SK-N-SH (cell line): Measurements from ENCODE around the gene DDX31. TPM values are rescaled to one million over a fixed set of nuclear protein-coding genes. Genes with fewer than 3 reads are reported as not detected.

Experiments
- CTCF ChIA-PET: fragments of 300-600, 350-600 bp; formaldehyde crosslinking; extraction: SDS; loops from one replicate; lab custom pipeline; 2021; lab: Yijun Ruan, JAX
- POLR2A ChIA-PET: fragments of 350-600 bp; sonication (Branson Sonifier 250); formaldehyde crosslinking; extraction: SDS; loops from one replicate; lab custom pipeline; 2020; ENCODE audit warnings: antibody characterized with exemption, inconsistent platforms; lab: Yijun Ruan, JAX
- DNase-seq: peaks from one replicate; pipeline ENCODE4 v3.0.0; 2012
- H2AFZ ChIP-seq: fragments of 200-600 bp; sonication (generic); 2 replicates; pipeline ENCODE4 v1.8.1; 2016; ENCODE audit warnings: antibody characterized with exemption, mild to moderate bottlenecking, low read depth
- H3F3A ChIP-seq: fragments of 200-600 bp; sonication (generic); replicated peaks from 2 replicates; pipeline ENCODE3; 2016; ENCODE audit warnings: antibody characterized with exemption, mild to moderate bottlenecking; ENCODE audit not compliant: insufficient read depth
- H3K27ac ChIP-seq, 2 experiments: fragments of 200-500 bp in 1 of 2; fragments of 200-600 bp in 1 of 2; sonication (Bioruptor generic) in 1 of 2; sonication (generic), shearing (Covaris generic) in 1 of 2; 2 replicates each; pipeline versions ENCODE4 v1.5.1 to v1.6.1; 2014 to 2016; ENCODE audit warnings: low read depth in 2 of 2, inconsistent platforms in 1 of 2, low read length in 1 of 2, mild to moderate bottlenecking in 1 of 2, mixed read lengths in 1 of 2
- H3K27me3 ChIP-seq: fragments of 200-600 bp; sonication (generic), shearing (Covaris generic); 2 replicates; pipeline ENCODE4 v1.6.1; 2016; ENCODE audit warnings: mixed run types; ENCODE audit not compliant: insufficient read depth
- H3K36me3 ChIP-seq, 2 experiments: fragments of 200-500 bp in 1 of 2; fragments of 200-600 bp in 1 of 2; sonication (Bioruptor generic) in 1 of 2; sonication (generic) in 1 of 2; replicated peaks in 1 of 2; 2 replicates each; pipeline versions ENCODE3 to v1.5.1; 2014 to 2016; ENCODE audit warnings: low read length in 1 of 2, mild to moderate bottlenecking in 1 of 2; ENCODE audit not compliant: insufficient read depth in 2 of 2, control insufficient read depth in 1 of 2
- H3K4me1 ChIP-seq, 2 experiments: fragments of 200-500 bp in 1 of 2; fragments of 200-600 bp in 1 of 2; sonication (Bioruptor generic) in 1 of 2; sonication (generic), shearing (Covaris generic) in 1 of 2; 2 replicates each; pipeline versions ENCODE4 v1.5.1 to v1.6.1; 2014 to 2016; ENCODE audit warnings: low read depth in 1 of 2, low read length in 1 of 2, mixed run types in 1 of 2; ENCODE audit not compliant: insufficient read depth in 2 of 2, control insufficient read depth in 1 of 2
- H3K4me2 ChIP-seq: fragments of 200-600 bp; sonication (generic), shearing (Covaris generic); 2 replicates; pipeline ENCODE4 v1.6.1; 2017; ENCODE audit warnings: mixed run types
- H3K4me3 ChIP-seq, 2 experiments: fragments of 200-500 bp in 1 of 2; fragments of 200-600 bp in 1 of 2; sonication (Bioruptor generic) in 1 of 2; sonication (generic), shearing (Covaris generic) in 1 of 2; 2 replicates each; pipeline versions ENCODE4 v1.5.1 to v1.8.1; 2014 to 2016; ENCODE audit warnings: low read depth in 2 of 2, inconsistent platforms in 1 of 2, low read length in 1 of 2, mild to moderate bottlenecking in 1 of 2, mixed read lengths in 1 of 2, moderate library complexity in 1 of 2
- H3K79me2 ChIP-seq: fragments of 200-600 bp; sonication (generic); 2 replicates; pipeline ENCODE4 v1.8.1; 2017; ENCODE audit warnings: mild to moderate bottlenecking; ENCODE audit not compliant: insufficient read depth
- H3K9ac ChIP-seq: fragments of 200-600 bp; sonication (generic); 2 replicates; pipeline ENCODE4 v1.6.1; 2017; ENCODE audit warnings: mixed run types
- H3K9me2 ChIP-seq: fragments of 200-600 bp; sonication (generic); 2 replicates; pipeline ENCODE4 v1.6.1; 2017; ENCODE audit warnings: mixed run types
- H3K9me3 ChIP-seq: fragments of 200-600 bp; sonication (generic); 2 replicates; pipeline ENCODE4 v1.6.1; 2017; ENCODE audit warnings: mixed run types, mild to moderate bottlenecking, moderate library complexity
- H4K20me1 ChIP-seq: fragments of 200-600 bp; sonication (generic); 2 replicates; pipeline ENCODE4 v1.6.1; 2017; ENCODE audit warnings: mild to moderate bottlenecking, mixed run types; ENCODE audit not compliant: insufficient read depth
- CHD2 ChIP-seq: fragments of 150-350 bp; IDR thresholded peaks from 2 replicates; pipeline ENCODE4 v1.6.1; 2018; ENCODE audit warnings: low read length; ENCODE audit not compliant: partially characterized antibody
- FOSL2 ChIP-seq: IDR thresholded peaks from 2 replicates; pipeline ENCODE4 v1.4.0; 2012; ENCODE audit warnings: low read depth, mild to moderate bottlenecking, moderate library complexity, borderline replicate concordance
- MEF2A ChIP-seq: IDR thresholded peaks from 2 replicates; pipeline ENCODE4 v1.4.0; 2012; ENCODE audit warnings: low read depth, borderline replicate concordance
- RAD21 ChIP-seq: IDR thresholded peaks from 2 replicates; pipeline ENCODE4 v1.6.1; 2012; ENCODE audit warnings: mild to moderate bottlenecking, low read length
- SMC3 ChIP-seq: IDR thresholded peaks from 2 replicates; pipeline ENCODE4 v1.6.1; 2012; ENCODE audit warnings: low read depth, low read length, improper control_type of control experiment
- WGBS: methylation state at CpG from one replicate; pipeline ENCODE4 v1.1.6; 2017; ENCODE audit warnings: low lambda C conversion rate; 5-methylcytosine and 5-hydroxymethylcytosine counted together
- polyA plus RNA-seq, 3 experiments: library from polyadenylated mRNA; depleted of rRNA; stranded (reverse); fragments of >200 nt; gene quantifications; 2 replicates each; pipeline ENCODE4 v1.2.3, GENCODE V29; 2012
- TF ChIP-seq, protein P1 (sequence below): IDR thresholded peaks from 2 replicates; pipeline ENCODE4 v1.6.1; 2012; ENCODE audit warnings: mild to moderate bottlenecking, low read depth, low read length, moderate library complexity
- TF ChIP-seq, protein P2 (sequence below): fragments of 150-350 bp; IDR thresholded peaks from 2 replicates; pipeline ENCODE4 v1.6.1; 2016; ENCODE audit warnings: mild to moderate bottlenecking, low read depth, low read length
- TF ChIP-seq, protein P3 (sequence below): IDR thresholded peaks from 2 replicates; pipeline ENCODE4; 2012
- TF ChIP-seq, protein P4 (sequence below): fragments of 200-600 bp; sonication (generic); IDR thresholded peaks from 2 replicates; pipeline ENCODE4 v1.6.1; 2017; ENCODE audit warnings: antibody characterized with exemption, mild to moderate bottlenecking, moderate library complexity

Gene DDX31
- polyA plus RNA-seq, 1 of the 3 experiments (the other 2 are of a cell fraction) = 13.9 TPM

DNA sequence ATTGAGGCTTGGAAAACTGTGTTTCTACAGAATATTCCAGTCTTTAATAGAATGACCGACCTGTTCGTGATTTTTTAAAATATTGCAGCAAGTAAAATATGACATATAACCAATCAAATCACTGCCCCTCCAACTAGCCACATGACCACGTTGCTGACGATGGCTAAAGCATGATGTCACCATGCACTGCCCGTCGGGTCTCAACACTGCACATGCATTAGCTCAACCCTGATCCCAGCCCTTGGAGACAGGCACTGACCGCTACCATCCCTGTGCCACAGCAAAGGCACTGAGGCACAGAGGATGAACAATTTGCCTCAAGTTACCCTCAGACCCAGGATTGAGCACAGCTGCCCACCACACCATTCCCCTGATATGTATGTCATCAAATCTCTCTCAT lies 13.5 kb downstream of the DDX31 start (continued):
- TF ChIP-seq, protein P1, sequence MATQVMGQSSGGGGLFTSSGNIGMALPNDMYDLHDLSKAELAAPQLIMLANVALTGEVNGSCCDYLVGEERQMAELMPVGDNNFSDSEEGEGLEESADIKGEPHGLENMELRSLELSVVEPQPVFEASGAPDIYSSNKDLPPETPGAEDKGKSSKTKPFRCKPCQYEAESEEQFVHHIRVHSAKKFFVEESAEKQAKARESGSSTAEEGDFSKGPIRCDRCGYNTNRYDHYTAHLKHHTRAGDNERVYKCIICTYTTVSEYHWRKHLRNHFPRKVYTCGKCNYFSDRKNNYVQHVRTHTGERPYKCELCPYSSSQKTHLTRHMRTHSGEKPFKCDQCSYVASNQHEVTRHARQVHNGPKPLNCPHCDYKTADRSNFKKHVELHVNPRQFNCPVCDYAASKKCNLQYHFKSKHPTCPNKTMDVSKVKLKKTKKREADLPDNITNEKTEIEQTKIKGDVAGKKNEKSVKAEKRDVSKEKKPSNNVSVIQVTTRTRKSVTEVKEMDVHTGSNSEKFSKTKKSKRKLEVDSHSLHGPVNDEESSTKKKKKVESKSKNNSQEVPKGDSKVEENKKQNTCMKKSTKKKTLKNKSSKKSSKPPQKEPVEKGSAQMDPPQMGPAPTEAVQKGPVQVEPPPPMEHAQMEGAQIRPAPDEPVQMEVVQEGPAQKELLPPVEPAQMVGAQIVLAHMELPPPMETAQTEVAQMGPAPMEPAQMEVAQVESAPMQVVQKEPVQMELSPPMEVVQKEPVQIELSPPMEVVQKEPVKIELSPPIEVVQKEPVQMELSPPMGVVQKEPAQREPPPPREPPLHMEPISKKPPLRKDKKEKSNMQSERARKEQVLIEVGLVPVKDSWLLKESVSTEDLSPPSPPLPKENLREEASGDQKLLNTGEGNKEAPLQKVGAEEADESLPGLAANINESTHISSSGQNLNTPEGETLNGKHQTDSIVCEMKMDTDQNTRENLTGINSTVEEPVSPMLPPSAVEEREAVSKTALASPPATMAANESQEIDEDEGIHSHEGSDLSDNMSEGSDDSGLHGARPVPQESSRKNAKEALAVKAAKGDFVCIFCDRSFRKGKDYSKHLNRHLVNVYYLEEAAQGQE = no peak
- TF ChIP-seq MEF2A (no peak), FOSL2 (no peak)
- TF ChIP-seq, protein P2, sequence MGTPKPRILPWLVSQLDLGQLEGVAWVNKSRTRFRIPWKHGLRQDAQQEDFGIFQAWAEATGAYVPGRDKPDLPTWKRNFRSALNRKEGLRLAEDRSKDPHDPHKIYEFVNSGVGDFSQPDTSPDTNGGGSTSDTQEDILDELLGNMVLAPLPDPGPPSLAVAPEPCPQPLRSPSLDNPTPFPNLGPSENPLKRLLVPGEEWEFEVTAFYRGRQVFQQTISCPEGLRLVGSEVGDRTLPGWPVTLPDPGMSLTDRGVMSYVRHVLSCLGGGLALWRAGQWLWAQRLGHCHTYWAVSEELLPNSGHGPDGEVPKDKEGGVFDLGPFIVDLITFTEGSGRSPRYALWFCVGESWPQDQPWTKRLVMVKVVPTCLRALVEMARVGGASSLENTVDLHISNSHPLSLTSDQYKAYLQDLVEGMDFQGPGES = no peak
- TF ChIP-seq, all 33 proteins: peak for 0

DNA sequence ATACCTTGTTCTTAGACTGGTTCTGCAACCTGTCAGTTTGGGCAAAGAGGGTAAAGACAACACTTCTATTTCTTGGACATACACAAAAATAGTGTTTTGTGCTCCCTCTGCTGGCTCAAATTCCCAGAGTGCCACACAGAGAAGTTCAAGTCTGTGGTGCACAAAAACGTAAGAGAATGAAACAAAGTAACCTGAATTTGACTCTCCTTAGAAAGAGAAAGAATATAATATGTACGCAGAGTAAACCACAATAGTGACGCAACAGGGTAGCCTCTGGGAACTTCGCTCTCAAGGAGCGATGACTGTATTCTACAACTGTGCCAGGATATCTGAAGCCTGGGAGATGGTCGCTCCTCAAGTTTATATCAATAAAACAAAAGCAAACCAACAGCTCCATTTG lies 18.5 kb downstream of the DDX31 start:
- peak overlapping the region in 1 of 2 experiments; percentile 16; a peak in 1 of 4 replicates for H3K27ac ChIP-seq
- H3K4me2 ChIP-seq = no peak overlapping the region
- DNase-seq = peak; percentile 19

More for the DNA sequence above, 18.5 kb downstream of the DDX31 start:
- Histone ChIP-seq H3K79me2 (0 out of 2 replicates have a peak, but pooled peaks cover 6% of the 10 kb centered on the region), H3K27me3 (no peaks in the 10 kb centered on the region), H2AFZ (no peak overlapping the region), H3K9ac (no peak overlapping the region), H3K9me3 (no peaks in the 10 kb centered on the region), H3F3A (peaks cover 10% of the 10 kb centered on the region), H3K36me3 (peaks cover 47 to 78% of the 10 kb centered on the region in 2 experiments), H4K20me1 (no peaks in the 10 kb centered on the region), H3K4me3 (no peak overlapping the region; a peak in 1 of 4 replicates), H3K4me1 (peaks cover 0 to 7% of the 10 kb centered on the region in 2 experiments; a peak in 3 of 4 replicates), H3K9me2 (no peaks in the 10 kb centered on the region)
- 61% methylated on average over 6 of the region's 6 CpGs for WGBS
- ChIA-PET POLR2A (no interaction called here), CTCF (interaction anchor here (0.7 to 1.9 kb wide), 9 partner anchors 10 to 283 kb away, joined by 3 to 8 read pairs (median 5); partner anchors contain the start of gene DDX31)
- TF ChIP-seq RAD21 (peak; percentile 40; the same call in 1 of the 2 replicates), SMC3 (0 out of 2 replicates have a peak, but pooled peaks have one; percentile 16), CHD2 (no peak)
- TF ChIP-seq, protein P3, sequence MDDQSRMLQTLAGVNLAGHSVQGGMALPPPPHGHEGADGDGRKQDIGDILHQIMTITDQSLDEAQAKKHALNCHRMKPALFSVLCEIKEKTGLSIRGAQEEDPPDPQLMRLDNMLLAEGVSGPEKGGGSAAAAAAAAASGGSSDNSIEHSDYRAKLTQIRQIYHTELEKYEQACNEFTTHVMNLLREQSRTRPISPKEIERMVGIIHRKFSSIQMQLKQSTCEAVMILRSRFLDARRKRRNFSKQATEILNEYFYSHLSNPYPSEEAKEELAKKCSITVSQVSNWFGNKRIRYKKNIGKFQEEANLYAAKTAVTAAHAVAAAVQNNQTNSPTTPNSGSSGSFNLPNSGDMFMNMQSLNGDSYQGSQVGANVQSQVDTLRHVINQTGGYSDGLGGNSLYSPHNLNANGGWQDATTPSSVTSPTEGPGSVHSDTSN = no peak
- TF ChIP-seq, protein P4, sequence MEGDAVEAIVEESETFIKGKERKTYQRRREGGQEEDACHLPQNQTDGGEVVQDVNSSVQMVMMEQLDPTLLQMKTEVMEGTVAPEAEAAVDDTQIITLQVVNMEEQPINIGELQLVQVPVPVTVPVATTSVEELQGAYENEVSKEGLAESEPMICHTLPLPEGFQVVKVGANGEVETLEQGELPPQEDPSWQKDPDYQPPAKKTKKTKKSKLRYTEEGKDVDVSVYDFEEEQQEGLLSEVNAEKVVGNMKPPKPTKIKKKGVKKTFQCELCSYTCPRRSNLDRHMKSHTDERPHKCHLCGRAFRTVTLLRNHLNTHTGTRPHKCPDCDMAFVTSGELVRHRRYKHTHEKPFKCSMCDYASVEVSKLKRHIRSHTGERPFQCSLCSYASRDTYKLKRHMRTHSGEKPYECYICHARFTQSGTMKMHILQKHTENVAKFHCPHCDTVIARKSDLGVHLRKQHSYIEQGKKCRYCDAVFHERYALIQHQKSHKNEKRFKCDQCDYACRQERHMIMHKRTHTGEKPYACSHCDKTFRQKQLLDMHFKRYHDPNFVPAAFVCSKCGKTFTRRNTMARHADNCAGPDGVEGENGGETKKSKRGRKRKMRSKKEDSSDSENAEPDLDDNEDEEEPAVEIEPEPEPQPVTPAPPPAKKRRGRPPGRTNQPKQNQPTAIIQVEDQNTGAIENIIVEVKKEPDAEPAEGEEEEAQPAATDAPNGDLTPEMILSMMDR = peak; percentile 68
